ENCODE measurements around the gene GUCY2C. TPM values are rescaled to one million over a fixed set of nuclear protein-coding genes. Genes with fewer than 3 reads are reported as not detected.

Gene GUCY2C
- total RNA-seq, 1 donor from 2014 or later, result not detected

- DNase-seq (ENCODE audit: low read depth), result no peak
- H3K4me3 ChIP-seq (ENCODE audit: low read depth, low read length), result no peak overlapping the region
- no peak for TF ChIP-seq CTCF (conservative IDR thresholded peaks at IDR 0.05; ENCODE audit: low read depth, low read length)
Measured at GRCh38 chr12:14578646-14579045, 117.8 kb downstream of the GUCY2C start.

GRCh38 chr12:14577344-14577743 lies 119.1 kb downstream of the GUCY2C start:
- TF ChIP-seq CTCF (conservative IDR thresholded peaks at IDR 0.05; ENCODE audit: low read depth, low read length), result no peak
- no peak overlapping the region for H3K4me3 ChIP-seq (ENCODE audit: low read depth, low read length)
- no peak for DNase-seq (ENCODE audit: low read depth)

- no peak overlapping the region for H3K4me3 ChIP-seq (ENCODE audit: low read depth, low read length)
- no peak for TF ChIP-seq CTCF (conservative IDR thresholded peaks at IDR 0.05; ENCODE audit: low read depth, low read length)
- DNase-seq (ENCODE audit: low read depth), result no peak
Measured at GRCh38 chr12:14576896-14577295, 119.5 kb downstream of the GUCY2C start.

GRCh38 chr12:14575585-14575984 lies 120.8 kb downstream of the GUCY2C start:
- H3K4me3 ChIP-seq (ENCODE audit: low read depth, low read length), result no peak overlapping the region
- DNase-seq (ENCODE audit: low read depth), result no peak
- no peak for TF ChIP-seq CTCF (conservative IDR thresholded peaks at IDR 0.05; ENCODE audit: low read depth, low read length)

- TF ChIP-seq CTCF (conservative IDR thresholded peaks at IDR 0.05; ENCODE audit: low read depth, low read length), result no peak
- H3K4me3 ChIP-seq (ENCODE audit: low read depth, low read length), result no peak overlapping the region
- no peak for DNase-seq (ENCODE audit: low read depth)
Measured at GRCh38 chr12:14573118-14573517, 123.3 kb downstream of the GUCY2C start.

- no peak overlapping the region for H3K4me3 ChIP-seq (ENCODE audit: low read depth, low read length)
- DNase-seq (ENCODE audit: low read depth), result no peak
- TF ChIP-seq CTCF (conservative IDR thresholded peaks at IDR 0.05; ENCODE audit: low read depth, low read length), result peak; percentile 31
Measured at GRCh38 chr12:14572401-14572800, 124.0 kb downstream of the GUCY2C start.

- TF ChIP-seq CTCF (conservative IDR thresholded peaks at IDR 0.05; ENCODE audit: low read depth, low read length), result no peak
- DNase-seq (ENCODE audit: low read depth), result no peak
- H3K4me3 ChIP-seq (ENCODE audit: low read depth, low read length), result no peak overlapping the region
Measured at GRCh38 chr12:14571779-14572178, 124.6 kb downstream of the GUCY2C start.

Measured in epithelial cell of proximal tubule (primary cell).